WTC11 (cell line): ENCODE data around the gene PAFAH1B2.
"Not testable (repeated sequence)": the region's sequence is repeated elsewhere in the genome, so short reads cannot be mapped to it uniquely, and the experiment has no call there.

ENCODE experiments used
- CREB1 ChIP-seq: sonication (generic); formaldehyde crosslinking; IDR thresholded peaks from 2 replicates; pipeline ENCODE4 v1.8.0; 2023; ENCODE audit warnings: mild to moderate bottlenecking, missing genetic modification reagents
- CTCF ChIP-seq: fragments of 200-600 bp; IDR thresholded peaks from 2 replicates; pipeline ENCODE4 v1.8.0; 2022; ENCODE audit warnings: antibody characterized with exemption
- FOXP1 ChIP-seq: sonication (generic); formaldehyde crosslinking; IDR thresholded peaks from 2 replicates; pipeline ENCODE4 v1.8.0; 2022; ENCODE audit warnings: missing genetic modification reagents, mild to moderate bottlenecking, moderate library complexity, borderline replicate concordance
- GTF2I ChIP-seq: fragments of 250-450 bp; sonication (Bioruptor Pico); conservative IDR thresholded peaks from 2 replicates; pipeline ENCODE4 v1.4.0; 2021; ENCODE audit warnings: mild to moderate bottlenecking
- JUN ChIP-seq: sonication (generic); formaldehyde crosslinking; IDR thresholded peaks from 2 replicates; pipeline ENCODE4 v1.8.0; 2023; ENCODE audit warnings: mild to moderate bottlenecking, missing genetic modification reagents
- NFE2L1 ChIP-seq: sonication (generic); formaldehyde crosslinking; IDR thresholded peaks from 2 replicates; pipeline ENCODE4 v1.8.1; 2023; ENCODE audit warnings: missing genetic modification reagents
- SP1 ChIP-seq: sonication (generic); formaldehyde crosslinking; conservative IDR thresholded peaks from 2 replicates; pipeline ENCODE4 v1.8.1; 2022; ENCODE audit warnings: missing genetic modification reagents
- USF2 ChIP-seq: sonication (generic); formaldehyde crosslinking; IDR thresholded peaks from 2 replicates; pipeline ENCODE4 v1.8.1; 2023; ENCODE audit warnings: mild to moderate bottlenecking, missing genetic modification reagents, moderate library complexity
- TF ChIP-seq, protein P1 (sequence below): sonication (generic); formaldehyde crosslinking; IDR thresholded peaks from 2 replicates; pipeline ENCODE4 v1.8.1; 2022; ENCODE audit warnings: low read depth, mild to moderate bottlenecking, moderate library complexity, missing genetic modification reagents, borderline replicate concordance

- TF ChIP-seq, protein P1, sequence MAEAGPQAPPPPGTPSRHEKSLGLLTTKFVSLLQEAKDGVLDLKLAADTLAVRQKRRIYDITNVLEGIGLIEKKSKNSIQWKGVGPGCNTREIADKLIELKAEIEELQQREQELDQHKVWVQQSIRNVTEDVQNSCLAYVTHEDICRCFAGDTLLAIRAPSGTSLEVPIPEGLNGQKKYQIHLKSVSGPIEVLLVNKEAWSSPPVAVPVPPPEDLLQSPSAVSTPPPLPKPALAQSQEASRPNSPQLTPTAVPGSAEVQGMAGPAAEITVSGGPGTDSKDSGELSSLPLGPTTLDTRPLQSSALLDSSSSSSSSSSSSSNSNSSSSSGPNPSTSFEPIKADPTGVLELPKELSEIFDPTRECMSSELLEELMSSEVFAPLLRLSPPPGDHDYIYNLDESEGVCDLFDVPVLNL (CRISPR knock-in tag) = not testable (repeated sequence)
- not testable (repeated sequence) for TF ChIP-seq SP1; CTCF; USF2 (CRISPR knock-in tag); CREB1 (CRISPR knock-in tag); FOXP1 (CRISPR knock-in tag); GTF2I; JUN; NFE2L1 (CRISPR knock-in tag)
These were observed 31.1 kb upstream of the PAFAH1B2 start for GRCh38 chr11:117112939-117113338.
